GM12878 (cell line): ENCODE measurements around the gene NTF4. TPM values are rescaled to one million over a fixed set of nuclear protein-coding genes. Genes with fewer than 3 reads are reported as not detected.

ENCODE experiments used
- BMI1 ChIP-seq: fragments of 450-650 bp; IDR thresholded peaks from 2 replicates; pipeline ENCODE4 v1.6.1; 2016; ENCODE audit warnings: mild to moderate bottlenecking, moderate library complexity, borderline replicate concordance
- CEBPB ChIP-seq, 2 experiments: fragments of 150-350 bp in 1 of 2; IDR thresholded peaks; 2 replicates each; pipeline ENCODE4 v1.6.1; 2012 to 2014; ENCODE audit warnings: low read depth in 2 of 2, low read length in 2 of 2, borderline replicate concordance in 1 of 2, inconsistent platforms in 1 of 2
- FOXK2 ChIP-seq: fragments of 450-650 bp; IDR thresholded peaks from 2 replicates; pipeline ENCODE4 v1.6.1; 2017; ENCODE audit warnings: mild to moderate bottlenecking, moderate library complexity
- HDAC2 ChIP-seq: fragments of 200-600 bp; sonication (generic); IDR thresholded peaks from 2 replicates; pipeline ENCODE4 v1.6.1; 2017
- HDGF ChIP-seq: fragments of 450-650 bp; IDR thresholded peaks from 2 replicates; pipeline ENCODE4 v1.6.1; 2016; ENCODE audit warnings: antibody characterized with exemption
- JUNB ChIP-seq: IDR thresholded peaks from 2 replicates; pipeline ENCODE4 v1.6.1; 2016; ENCODE audit warnings: antibody characterized with exemption, mild to moderate bottlenecking
- PAX5 ChIP-seq: IDR thresholded peaks from 2 replicates; pipeline ENCODE4 v1.6.1; 2011; ENCODE audit warnings: low read depth, low read length, borderline replicate concordance
- SP1 ChIP-seq: IDR thresholded peaks from one replicate; pipeline ENCODE4 v1.6.1; 2011; ENCODE audit warnings: low read depth, low read length
- STAT3 ChIP-seq: IDR thresholded peaks from 2 replicates; pipeline ENCODE4 v1.6.1; 2011; ENCODE audit warnings: low read depth, low read length, improper control_type of control experiment
- SUPT20H ChIP-seq: IDR thresholded peaks from 2 replicates; pipeline ENCODE4 v1.6.1; 2011; ENCODE audit warnings: low read depth, mild to moderate bottlenecking, low read length, moderate library complexity, borderline replicate concordance; ENCODE audit not compliant: control insufficient read depth
- ZNF217 ChIP-seq: fragments of 450-650 bp; IDR thresholded peaks from 2 replicates; pipeline ENCODE4 v1.6.1; 2017; ENCODE audit warnings: antibody characterized with exemption, mild to moderate bottlenecking
- polyA plus RNA-seq, 11 experiments: library from polyadenylated mRNA; depleted of rRNA in 4 of 11; unstranded in 6 of 11; stranded (reverse) in 5 of 11; fragments of >200 nt; fragmentation: Nextera tagmentation in 4 of 11; fragmentation: Illumina TruSeq in 1 of 11; extraction: Ambion mirVana in 4 of 11; extraction: Trizol in 1 of 11; gene quantifications; 1 replicate in 1 of 11; 2 replicates in 10 of 11; pipeline versions ENCODE4 v1.2.1 to v1.2.3, GENCODE V29; 2011 to 2016; ENCODE audit warnings: inconsistent platforms in 2 of 11, missing spikeins in 2 of 11, low read depth in 1 of 11
- total RNA-seq, 4 experiments: library from RNA; depleted of rRNA in 3 of 4; stranded (reverse); fragments of >200 nt in 3 of 4; fragmentation: Illumina TruSeq in 1 of 4; extraction: Trizol in 1 of 4; gene quantifications; 2 replicates each; pipeline versions ENCODE4 v1.2.1 to v1.2.3, GENCODE V29; 2013 to 2021
- TF ChIP-seq, protein P1 (sequence below): fragments of 450-650 bp; IDR thresholded peaks from 2 replicates; pipeline ENCODE4 v1.6.1; 2017; ENCODE audit warnings: mild to moderate bottlenecking, low read depth, inconsistent platforms; ENCODE audit not compliant: poor library complexity, severe bottlenecking
- TF ChIP-seq, protein P2 (sequence below): IDR thresholded peaks from 2 replicates; pipeline ENCODE4 v1.6.1; 2012; ENCODE audit warnings: low read length, inconsistent platforms
- TF ChIP-seq, protein P3 (sequence below): fragments of 450-650 bp; IDR thresholded peaks from 2 replicates; pipeline ENCODE4 v1.6.1; 2017; ENCODE audit warnings: low read depth, mild to moderate bottlenecking, moderate library complexity
- TF ChIP-seq, protein P4 (sequence below): IDR thresholded peaks from 2 replicates; pipeline ENCODE4 v1.6.1; 2011; ENCODE audit warnings: mild to moderate bottlenecking, low read depth, low read length, moderate library complexity; ENCODE audit not compliant: insufficient replicate concordance
- TF ChIP-seq, protein P5 (sequence below): IDR thresholded peaks from 2 replicates; pipeline ENCODE4 v1.6.1; 2012; ENCODE audit warnings: mild to moderate bottlenecking, low read depth, low read length

The NTF4 gene
- total and polyA plus RNA-seq, 10 of the 15 experiments (the other 5 are each of a cell fraction or from before 2014, with no cell fraction given) = not detected

DNA sequence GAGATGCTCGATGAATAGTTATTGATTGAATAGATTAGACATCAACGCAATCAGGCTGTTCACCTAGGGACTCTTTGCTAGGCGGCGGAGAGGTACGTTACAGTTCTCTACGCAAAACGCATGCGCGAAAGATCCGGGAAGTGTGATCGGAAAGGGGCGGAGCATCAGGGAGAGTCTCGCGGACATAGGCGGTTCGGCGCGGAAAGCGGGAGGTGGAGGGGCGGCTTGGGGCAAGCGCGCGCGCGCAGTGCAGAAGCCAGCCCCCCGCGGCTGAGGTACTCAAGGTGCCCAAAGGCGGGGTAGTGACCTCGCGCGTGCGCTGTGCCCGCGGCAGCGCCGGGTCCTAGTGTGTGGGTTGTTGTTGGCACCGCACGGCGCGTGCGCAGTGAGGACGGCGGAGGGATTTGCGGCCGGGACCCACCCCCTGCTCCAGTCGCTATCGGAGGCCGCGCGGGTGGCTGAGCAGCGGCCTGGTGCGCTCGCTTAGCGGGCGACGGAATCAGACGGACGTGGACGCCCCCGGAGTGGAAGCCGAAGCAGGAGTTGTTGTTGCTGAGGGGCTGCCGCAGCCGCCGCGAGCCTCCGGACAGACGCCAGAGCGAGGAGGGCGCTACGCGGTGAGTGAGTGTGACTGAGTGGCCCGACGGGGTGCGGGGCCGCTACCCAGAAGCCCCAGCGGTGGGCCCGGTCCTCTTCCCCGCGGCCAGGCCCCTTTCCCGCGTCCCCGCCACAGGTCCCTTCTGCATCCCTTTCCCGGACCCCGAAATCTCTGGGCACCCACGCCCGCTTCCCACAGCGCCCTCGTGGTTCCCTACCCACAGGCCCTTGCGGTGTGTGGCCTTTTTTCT lies 20.6 kb upstream of the NTF4 start, which contains the start of gene SNRNP70 (continued):
- TF ChIP-seq SUPT20H (no peak), ZNF217 (0 out of 2 replicates have a peak, but pooled peaks have one; percentile 44), CEBPB (IDR thresholded peaks at IDR 0.05; ENCODE audit: borderline replicate concordance in 1 of 2, low read depth in 2 of 2, low read length in 2 of 2) (no peak), HDGF (peak; percentile 62; the same call in 1 of the 2 replicates), HDAC2 (0 out of 2 replicates have a peak, but pooled peaks have one; percentile 60), FOXK2 (peak; percentile 39; the same call in 1 of the 2 replicates), SP1 (peak; percentile 76), BMI1 (no peak), JUNB (no peak), PAX5 (0 out of 2 replicates have a peak, but pooled peaks have one; percentile 40), STAT3 (no peak)
- TF ChIP-seq, protein P1, sequence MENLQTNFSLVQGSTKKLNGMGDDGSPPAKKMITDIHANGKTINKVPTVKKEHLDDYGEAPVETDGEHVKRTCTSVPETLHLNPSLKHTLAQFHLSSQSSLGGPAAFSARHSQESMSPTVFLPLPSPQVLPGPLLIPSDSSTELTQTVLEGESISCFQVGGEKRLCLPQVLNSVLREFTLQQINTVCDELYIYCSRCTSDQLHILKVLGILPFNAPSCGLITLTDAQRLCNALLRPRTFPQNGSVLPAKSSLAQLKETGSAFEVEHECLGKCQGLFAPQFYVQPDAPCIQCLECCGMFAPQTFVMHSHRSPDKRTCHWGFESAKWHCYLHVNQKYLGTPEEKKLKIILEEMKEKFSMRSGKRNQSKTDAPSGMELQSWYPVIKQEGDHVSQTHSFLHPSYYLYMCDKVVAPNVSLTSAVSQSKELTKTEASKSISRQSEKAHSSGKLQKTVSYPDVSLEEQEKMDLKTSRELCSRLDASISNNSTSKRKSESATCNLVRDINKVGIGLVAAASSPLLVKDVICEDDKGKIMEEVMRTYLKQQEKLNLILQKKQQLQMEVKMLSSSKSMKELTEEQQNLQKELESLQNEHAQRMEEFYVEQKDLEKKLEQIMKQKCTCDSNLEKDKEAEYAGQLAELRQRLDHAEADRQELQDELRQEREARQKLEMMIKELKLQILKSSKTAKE = no peak
- TF ChIP-seq, protein P2, sequence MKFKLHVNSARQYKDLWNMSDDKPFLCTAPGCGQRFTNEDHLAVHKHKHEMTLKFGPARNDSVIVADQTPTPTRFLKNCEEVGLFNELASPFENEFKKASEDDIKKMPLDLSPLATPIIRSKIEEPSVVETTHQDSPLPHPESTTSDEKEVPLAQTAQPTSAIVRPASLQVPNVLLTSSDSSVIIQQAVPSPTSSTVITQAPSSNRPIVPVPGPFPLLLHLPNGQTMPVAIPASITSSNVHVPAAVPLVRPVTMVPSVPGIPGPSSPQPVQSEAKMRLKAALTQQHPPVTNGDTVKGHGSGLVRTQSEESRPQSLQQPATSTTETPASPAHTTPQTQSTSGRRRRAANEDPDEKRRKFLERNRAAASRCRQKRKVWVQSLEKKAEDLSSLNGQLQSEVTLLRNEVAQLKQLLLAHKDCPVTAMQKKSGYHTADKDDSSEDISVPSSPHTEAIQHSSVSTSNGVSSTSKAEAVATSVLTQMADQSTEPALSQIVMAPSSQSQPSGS = no peak
- TF ChIP-seq, protein P3, sequence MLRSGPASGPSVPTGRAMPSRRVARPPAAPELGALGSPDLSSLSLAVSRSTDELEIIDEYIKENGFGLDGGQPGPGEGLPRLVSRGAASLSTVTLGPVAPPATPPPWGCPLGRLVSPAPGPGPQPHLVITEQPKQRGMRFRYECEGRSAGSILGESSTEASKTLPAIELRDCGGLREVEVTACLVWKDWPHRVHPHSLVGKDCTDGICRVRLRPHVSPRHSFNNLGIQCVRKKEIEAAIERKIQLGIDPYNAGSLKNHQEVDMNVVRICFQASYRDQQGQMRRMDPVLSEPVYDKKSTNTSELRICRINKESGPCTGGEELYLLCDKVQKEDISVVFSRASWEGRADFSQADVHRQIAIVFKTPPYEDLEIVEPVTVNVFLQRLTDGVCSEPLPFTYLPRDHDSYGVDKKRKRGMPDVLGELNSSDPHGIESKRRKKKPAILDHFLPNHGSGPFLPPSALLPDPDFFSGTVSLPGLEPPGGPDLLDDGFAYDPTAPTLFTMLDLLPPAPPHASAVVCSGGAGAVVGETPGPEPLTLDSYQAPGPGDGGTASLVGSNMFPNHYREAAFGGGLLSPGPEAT = peak; percentile 64
- TF ChIP-seq, protein P4, sequence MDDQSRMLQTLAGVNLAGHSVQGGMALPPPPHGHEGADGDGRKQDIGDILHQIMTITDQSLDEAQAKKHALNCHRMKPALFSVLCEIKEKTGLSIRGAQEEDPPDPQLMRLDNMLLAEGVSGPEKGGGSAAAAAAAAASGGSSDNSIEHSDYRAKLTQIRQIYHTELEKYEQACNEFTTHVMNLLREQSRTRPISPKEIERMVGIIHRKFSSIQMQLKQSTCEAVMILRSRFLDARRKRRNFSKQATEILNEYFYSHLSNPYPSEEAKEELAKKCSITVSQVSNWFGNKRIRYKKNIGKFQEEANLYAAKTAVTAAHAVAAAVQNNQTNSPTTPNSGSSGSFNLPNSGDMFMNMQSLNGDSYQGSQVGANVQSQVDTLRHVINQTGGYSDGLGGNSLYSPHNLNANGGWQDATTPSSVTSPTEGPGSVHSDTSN = peak; percentile 78
- TF ChIP-seq, protein P5, sequence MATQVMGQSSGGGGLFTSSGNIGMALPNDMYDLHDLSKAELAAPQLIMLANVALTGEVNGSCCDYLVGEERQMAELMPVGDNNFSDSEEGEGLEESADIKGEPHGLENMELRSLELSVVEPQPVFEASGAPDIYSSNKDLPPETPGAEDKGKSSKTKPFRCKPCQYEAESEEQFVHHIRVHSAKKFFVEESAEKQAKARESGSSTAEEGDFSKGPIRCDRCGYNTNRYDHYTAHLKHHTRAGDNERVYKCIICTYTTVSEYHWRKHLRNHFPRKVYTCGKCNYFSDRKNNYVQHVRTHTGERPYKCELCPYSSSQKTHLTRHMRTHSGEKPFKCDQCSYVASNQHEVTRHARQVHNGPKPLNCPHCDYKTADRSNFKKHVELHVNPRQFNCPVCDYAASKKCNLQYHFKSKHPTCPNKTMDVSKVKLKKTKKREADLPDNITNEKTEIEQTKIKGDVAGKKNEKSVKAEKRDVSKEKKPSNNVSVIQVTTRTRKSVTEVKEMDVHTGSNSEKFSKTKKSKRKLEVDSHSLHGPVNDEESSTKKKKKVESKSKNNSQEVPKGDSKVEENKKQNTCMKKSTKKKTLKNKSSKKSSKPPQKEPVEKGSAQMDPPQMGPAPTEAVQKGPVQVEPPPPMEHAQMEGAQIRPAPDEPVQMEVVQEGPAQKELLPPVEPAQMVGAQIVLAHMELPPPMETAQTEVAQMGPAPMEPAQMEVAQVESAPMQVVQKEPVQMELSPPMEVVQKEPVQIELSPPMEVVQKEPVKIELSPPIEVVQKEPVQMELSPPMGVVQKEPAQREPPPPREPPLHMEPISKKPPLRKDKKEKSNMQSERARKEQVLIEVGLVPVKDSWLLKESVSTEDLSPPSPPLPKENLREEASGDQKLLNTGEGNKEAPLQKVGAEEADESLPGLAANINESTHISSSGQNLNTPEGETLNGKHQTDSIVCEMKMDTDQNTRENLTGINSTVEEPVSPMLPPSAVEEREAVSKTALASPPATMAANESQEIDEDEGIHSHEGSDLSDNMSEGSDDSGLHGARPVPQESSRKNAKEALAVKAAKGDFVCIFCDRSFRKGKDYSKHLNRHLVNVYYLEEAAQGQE = no peak
